ENCODE data around the gene TAF6.
A peak's percentile ranks its signal among the peaks of the same experiment; 100 is the strongest.

Gene TAF6

GRCh38 chr7:100119072-100119969 is at the start of gene TAF6, which contains the start of gene CNPY4:
Gene TAF6 (minus strand): TSS chr7:100119358. CDS start chr7:100114209, 5,149 bp downstream.
Gene CNPY4 (plus strand): TSS chr7:100119634. CDS start chr7:100119745, 111 bp downstream.
- DNase-seq = peak; percentile 97

- peak; percentile 72 for DNase-seq
Observed at GRCh38 chr7:100167912-100168323, 48.8 kb upstream of the TAF6 start.

GRCh38 chr7:100166970-100167911 is 48.1 kb upstream of the TAF6 start:
- no peak for DNase-seq

GRCh38 chr7:100166317-100166940 is 47.3 kb upstream of the TAF6 start:
- DNase-seq = no peak

GRCh38 chr7:100163871-100164270 is 44.7 kb upstream of the TAF6 start:
- no peak for DNase-seq

- DNase-seq = no peak
Observed at GRCh38 chr7:100163006-100163531, 43.9 kb upstream of the TAF6 start.

GRCh38 chr7:100160067-100160466 is 40.9 kb upstream of the TAF6 start:
- no peak for DNase-seq

GRCh38 chr7:100159099-100159623 is 40.0 kb upstream of the TAF6 start:
- DNase-seq = peak; percentile 20

GRCh38 chr7:100158229-100159098 is 39.3 kb upstream of the TAF6 start, which contains the start of gene TRAPPC14:
Gene TRAPPC14 (minus strand): TSS chr7:100158723. CDS start chr7:100158499, 224 bp downstream.
- DNase-seq = peak; percentile 80

- no peak for DNase-seq
Observed at GRCh38 chr7:100157334-100158228, 38.4 kb upstream of the TAF6 start.

GRCh38 chr7:100157069-100157333 is 37.8 kb upstream of the TAF6 start:
- no peak for DNase-seq

GRCh38 chr7:100156331-100157068 is 37.3 kb upstream of the TAF6 start:
- peak; percentile 40 for DNase-seq

GRCh38 chr7:100155553-100156317 is 36.6 kb upstream of the TAF6 start:
- DNase-seq = no peak

- no peak for DNase-seq
Observed at GRCh38 chr7:100154651-100155491, 35.7 kb upstream of the TAF6 start.

- peak; percentile 58 for DNase-seq
Observed at GRCh38 chr7:100153708-100154535, 34.8 kb upstream of the TAF6 start.

- DNase-seq = no peak
Observed at GRCh38 chr7:100152937-100153666, 33.9 kb upstream of the TAF6 start.
